ENCODE data around the gene MAPK11. TPM values are rescaled to one million over a fixed set of nuclear protein-coding genes. Genes with fewer than 3 reads are reported as not detected.

MAPK11 gene
- total and polyA plus RNA-seq, 5 donors from 2014 or later = 0.10 to 9.3 (median 0.30) TPM

DNA sequence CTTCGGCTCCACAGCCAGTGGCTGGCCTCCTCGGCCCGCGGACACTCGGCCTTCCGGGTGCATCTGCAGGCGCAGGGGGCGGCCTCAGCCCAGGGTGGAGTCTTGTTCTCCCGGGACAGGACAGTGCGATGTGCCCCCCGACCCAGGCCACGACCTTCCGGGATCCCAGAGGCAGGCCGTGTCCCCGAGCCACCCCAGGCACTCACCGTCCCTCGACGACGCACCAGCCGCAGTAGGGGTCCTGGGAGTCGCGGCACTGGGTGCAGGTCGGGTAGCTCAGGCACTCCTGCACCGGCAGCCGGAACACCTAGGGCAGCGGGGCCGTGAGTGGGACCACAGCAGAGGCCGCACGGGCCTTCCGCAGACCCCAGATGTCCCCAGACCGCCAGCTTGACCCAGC is 17.6 kb upstream of the MAPK11 start:
- peaks cover 5% of the 10 kb centered on the region for H3K27me3 Mint-ChIP-seq
- Histone ChIP-seq H3K4me1 (ENCODE audit: control insufficient read depth, insufficient read depth, low read length, poor library complexity, severe bottlenecking) (no peaks in the 10 kb centered on the region), H3K9me3 (ENCODE audit: control insufficient read depth in 2 of 2, low read length in 2 of 2) (no peaks in the 10 kb centered on the region), H3K4me3 (ENCODE audit: low read depth, low read length) (no peak overlapping the region), H3K27me3 (ENCODE audit: control insufficient read depth, insufficient read depth, low read length) (no peaks in the 10 kb centered on the region), H3K27ac (ENCODE audit: insufficient read depth, low read length, poor library complexity, severe bottlenecking) (no peak overlapping the region), H3K36me3 (ENCODE audit: control insufficient read depth, insufficient read depth, low read length) (no peaks in the 10 kb centered on the region)
- H3K27ac Mint-ChIP-seq = no peak overlapping the region
- ATAC-seq (ENCODE audit: low read depth in 2 of 2) (no peak), DNase-seq (no peak)
- no peaks in the 10 kb centered on the region for H3K36me3 Mint-ChIP-seq
- H3K9me3 Mint-ChIP-seq = no peaks in the 10 kb centered on the region
- H3K4me3 Mint-ChIP-seq = no peak overlapping the region
- peaks cover 0 to 3% (median 0%) of the 10 kb centered on the region in 4 donors for H3K4me1 Mint-ChIP-seq

DNA sequence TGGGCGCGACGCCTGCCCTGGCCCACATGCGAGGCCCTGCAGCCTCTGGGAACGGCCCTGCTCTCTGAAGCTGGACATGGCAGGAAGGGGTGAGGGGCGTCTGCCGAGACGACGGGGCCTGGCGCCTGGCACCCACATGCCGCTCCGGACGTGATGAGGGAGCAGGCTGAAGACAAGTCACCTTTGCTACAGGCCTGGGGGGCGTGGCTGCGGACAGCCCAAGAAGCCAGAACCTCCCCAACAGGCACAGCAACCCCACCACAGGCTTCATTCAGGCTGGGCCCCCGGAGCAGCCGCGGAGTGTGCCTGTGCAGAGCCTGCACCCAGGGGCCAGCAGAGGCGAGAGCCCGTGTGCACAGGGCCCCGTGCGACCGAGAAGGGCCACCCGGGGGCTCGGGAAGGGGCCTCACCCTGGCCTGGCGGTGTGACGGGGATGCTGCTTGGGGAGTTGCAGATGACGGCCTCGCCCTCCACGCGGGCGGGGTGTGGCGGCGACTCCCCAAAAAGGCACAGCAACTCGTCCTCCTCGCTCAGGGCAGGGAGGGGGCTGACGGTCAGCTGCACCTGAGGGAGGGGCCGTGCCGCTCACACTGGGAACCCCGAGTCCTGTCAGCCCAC is 16.6 kb upstream of the MAPK11 start:
- no peaks in the 10 kb centered on the region for H3K4me1 Mint-ChIP-seq
- no peak overlapping the region for H3K27ac Mint-ChIP-seq
- no peak overlapping the region for H3K4me3 Mint-ChIP-seq
- DNase-seq = no peak
- H3K27ac ChIP-seq (ENCODE audit: insufficient read depth, low read length, poor library complexity, severe bottlenecking) = no peak overlapping the region
- no peaks in the 10 kb centered on the region for H3K27me3 ChIP-seq (ENCODE audit: control insufficient read depth, insufficient read depth, low read length)
- no peaks in the 10 kb centered on the region for H3K9me3 ChIP-seq (ENCODE audit: control insufficient read depth in 2 of 2, low read length in 2 of 2)
- H3K4me3 ChIP-seq (ENCODE audit: low read depth, low read length) = no peak overlapping the region
- no peaks in the 10 kb centered on the region for H3K9me3 Mint-ChIP-seq
- no peaks in the 10 kb centered on the region for H3K27me3 Mint-ChIP-seq
- H3K4me1 ChIP-seq (ENCODE audit: control insufficient read depth, insufficient read depth, low read length, poor library complexity, severe bottlenecking) = no peaks in the 10 kb centered on the region
- ATAC-seq (ENCODE audit: low read depth in 2 of 2) = no peak
- H3K36me3 ChIP-seq (ENCODE audit: control insufficient read depth, insufficient read depth, low read length) = no peaks in the 10 kb centered on the region
- no peaks in the 10 kb centered on the region for H3K36me3 Mint-ChIP-seq

DNA sequence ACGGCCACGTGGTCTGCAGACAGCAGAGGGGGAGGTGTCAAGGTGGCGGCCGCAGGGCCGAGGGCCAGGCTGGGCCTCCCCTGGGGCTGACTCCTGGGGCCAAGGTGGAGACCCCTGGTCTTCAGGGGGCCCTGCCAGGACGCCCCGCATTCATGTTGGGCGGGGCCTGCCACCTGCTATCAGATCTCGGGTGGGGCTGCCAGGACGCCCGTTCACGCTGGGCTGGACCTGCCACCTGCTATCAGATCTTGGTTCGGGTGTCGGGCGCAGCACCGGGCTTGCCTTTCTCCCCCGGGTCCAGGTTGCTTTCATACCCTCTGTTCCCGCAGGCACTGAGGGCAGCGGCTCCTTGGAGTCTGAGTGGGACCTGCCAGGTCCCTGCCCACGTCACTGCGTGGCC is 16.1 kb upstream of the MAPK11 start:
- no peaks in the 10 kb centered on the region for H3K9me3 ChIP-seq (ENCODE audit: control insufficient read depth in 2 of 2, low read length in 2 of 2)
- H3K9me3 Mint-ChIP-seq = no peaks in the 10 kb centered on the region
- no peak overlapping the region for H3K4me3 ChIP-seq (ENCODE audit: low read depth, low read length)
- H3K36me3 ChIP-seq (ENCODE audit: control insufficient read depth, insufficient read depth, low read length) = no peaks in the 10 kb centered on the region
- no peaks in the 10 kb centered on the region for H3K4me1 ChIP-seq (ENCODE audit: control insufficient read depth, insufficient read depth, low read length, poor library complexity, severe bottlenecking)
- H3K4me1 Mint-ChIP-seq = no peaks in the 10 kb centered on the region
- no peak overlapping the region for H3K4me3 Mint-ChIP-seq
- H3K36me3 Mint-ChIP-seq = no peaks in the 10 kb centered on the region
- DNase-seq (no peak), ATAC-seq (ENCODE audit: low read depth in 2 of 2) (no peak)
- H3K27ac Mint-ChIP-seq = no peak overlapping the region
- H3K27ac ChIP-seq (ENCODE audit: insufficient read depth, low read length, poor library complexity, severe bottlenecking) = no peak overlapping the region
- H3K27me3 ChIP-seq (ENCODE audit: control insufficient read depth, insufficient read depth, low read length) = no peaks in the 10 kb centered on the region
- no peaks in the 10 kb centered on the region for H3K27me3 Mint-ChIP-seq

DNA sequence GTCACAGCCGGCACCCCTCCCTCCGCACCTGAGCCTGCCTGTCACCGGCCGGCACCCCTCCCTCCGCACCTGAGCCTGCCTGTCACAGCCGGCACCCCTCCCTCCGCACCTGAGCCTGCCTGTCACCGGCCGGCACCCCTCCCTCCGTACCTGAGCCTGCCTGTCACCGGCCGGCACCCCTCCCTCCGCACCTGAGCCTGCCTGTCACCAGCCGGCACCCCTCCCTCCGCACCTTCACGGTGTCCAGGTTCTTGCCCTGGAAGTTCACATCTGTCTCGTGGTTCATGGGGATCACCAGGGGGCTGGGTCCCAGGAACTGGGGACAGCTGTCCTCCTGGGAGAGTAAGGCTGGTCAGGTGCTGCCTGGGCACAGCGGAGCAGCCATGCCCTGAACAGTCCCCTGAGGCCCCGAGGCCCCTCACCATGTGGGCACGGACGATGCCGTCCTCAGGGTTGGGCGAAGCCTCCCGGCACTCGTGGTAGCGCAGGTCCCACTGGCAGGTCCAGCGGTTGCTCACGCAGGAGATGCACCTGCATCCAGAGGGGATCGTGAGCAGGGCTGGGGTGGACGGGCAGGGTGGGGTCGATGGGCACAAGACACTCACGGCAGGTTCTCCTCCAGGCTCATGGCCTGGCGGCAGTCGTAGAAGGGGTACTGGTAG is 15.5 kb upstream of the MAPK11 start:
- Histone ChIP-seq H3K36me3 (ENCODE audit: control insufficient read depth, insufficient read depth, low read length) (no peaks in the 10 kb centered on the region), H3K27me3 (ENCODE audit: control insufficient read depth, insufficient read depth, low read length) (no peaks in the 10 kb centered on the region), H3K9me3 (ENCODE audit: control insufficient read depth in 2 of 2, low read length in 2 of 2) (no peaks in the 10 kb centered on the region), H3K4me1 (ENCODE audit: control insufficient read depth, insufficient read depth, low read length, poor library complexity, severe bottlenecking) (no peaks in the 10 kb centered on the region), H3K4me3 (ENCODE audit: low read depth, low read length) (no peak overlapping the region), H3K27ac (ENCODE audit: insufficient read depth, low read length, poor library complexity, severe bottlenecking) (no peak overlapping the region)
- Mint-ChIP-seq H3K27ac (no peak overlapping the region), H3K36me3 (no peaks in the 10 kb centered on the region), H3K4me3 (no peak overlapping the region), H3K9me3 (no peaks in the 10 kb centered on the region), H3K4me1 (no peaks in the 10 kb centered on the region), H3K27me3 (no peaks in the 10 kb centered on the region)
- DNase-seq (no peak), ATAC-seq (ENCODE audit: low read depth in 2 of 2) (no peak)

DNA sequence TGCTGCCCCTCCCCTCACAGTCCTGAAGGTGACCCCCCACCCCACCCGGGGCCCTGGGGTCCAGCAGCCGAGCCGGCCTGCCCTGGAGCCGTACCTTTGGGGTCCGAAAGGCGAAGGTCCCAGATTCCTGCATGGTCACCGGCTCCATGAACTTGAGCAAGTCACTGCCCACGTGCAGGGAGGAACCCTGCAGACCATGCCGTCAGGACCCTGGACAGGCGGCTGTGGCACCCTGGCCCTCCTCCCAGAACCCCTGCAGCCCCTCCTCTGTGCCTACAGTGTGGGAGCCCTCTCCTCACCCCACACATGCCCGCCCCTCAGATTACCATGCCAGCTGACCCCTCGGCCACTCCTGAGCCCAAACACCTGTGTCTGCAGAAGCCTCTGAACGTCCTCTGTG is 14.3 kb upstream of the MAPK11 start:
- Histone ChIP-seq H3K9me3 (ENCODE audit: control insufficient read depth in 2 of 2, low read length in 2 of 2) (no peaks in the 10 kb centered on the region), H3K4me1 (ENCODE audit: control insufficient read depth, insufficient read depth, low read length, poor library complexity, severe bottlenecking) (no peaks in the 10 kb centered on the region), H3K27me3 (ENCODE audit: control insufficient read depth, insufficient read depth, low read length) (no peaks in the 10 kb centered on the region), H3K4me3 (ENCODE audit: low read depth, low read length) (no peak overlapping the region), H3K36me3 (ENCODE audit: control insufficient read depth, insufficient read depth, low read length) (no peaks in the 10 kb centered on the region), H3K27ac (ENCODE audit: insufficient read depth, low read length, poor library complexity, severe bottlenecking) (no peak overlapping the region)
- no peaks in the 10 kb centered on the region for H3K9me3 Mint-ChIP-seq
- no peaks in the 10 kb centered on the region for H3K4me1 Mint-ChIP-seq
- no peaks in the 10 kb centered on the region for H3K27me3 Mint-ChIP-seq
- H3K4me3 Mint-ChIP-seq = no peak overlapping the region
- DNase-seq = no peak
- H3K27ac Mint-ChIP-seq = no peak overlapping the region
- H3K36me3 Mint-ChIP-seq = no peaks in the 10 kb centered on the region
- ATAC-seq (ENCODE audit: low read depth in 2 of 2) = no peak

DNA sequence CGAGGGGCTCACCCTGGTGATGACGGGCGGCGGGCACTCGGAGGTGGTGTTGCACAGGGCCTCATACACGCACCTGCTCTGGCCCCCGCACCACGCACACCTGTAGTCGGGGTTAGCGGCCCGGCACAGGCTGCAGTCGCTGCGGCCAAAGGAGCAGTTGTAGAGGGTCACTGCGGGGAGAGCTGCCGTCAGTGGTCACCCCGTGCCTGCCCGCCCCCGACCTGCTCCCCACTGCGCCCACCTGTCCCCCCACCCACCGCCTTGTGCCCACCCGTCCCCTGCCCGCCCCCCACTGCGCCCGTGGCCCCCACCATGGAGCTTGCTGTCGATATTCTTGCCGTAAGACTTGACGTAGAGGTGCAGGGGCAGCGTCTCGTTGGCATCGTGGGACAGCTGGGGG is 13.6 kb upstream of the MAPK11 start:
- ATAC-seq (ENCODE audit: low read depth in 2 of 2) (no peak), DNase-seq (no peak)
- H3K4me1 ChIP-seq (ENCODE audit: control insufficient read depth, insufficient read depth, low read length, poor library complexity, severe bottlenecking) = no peaks in the 10 kb centered on the region
- H3K27ac ChIP-seq (ENCODE audit: insufficient read depth, low read length, poor library complexity, severe bottlenecking) = no peak overlapping the region
- Mint-ChIP-seq H3K27ac (no peak overlapping the region), H3K27me3 (no peaks in the 10 kb centered on the region), H3K4me3 (no peak overlapping the region), H3K4me1 (no peaks in the 10 kb centered on the region), H3K9me3 (peaks cover 0 to under 1% (median 0%) of the 10 kb centered on the region in 7 donors), H3K36me3 (no peaks in the 10 kb centered on the region)
- no peaks in the 10 kb centered on the region for H3K9me3 ChIP-seq (ENCODE audit: control insufficient read depth in 2 of 2, low read length in 2 of 2)
- H3K36me3 ChIP-seq (ENCODE audit: control insufficient read depth, insufficient read depth, low read length) = no peaks in the 10 kb centered on the region
- H3K27me3 ChIP-seq (ENCODE audit: control insufficient read depth, insufficient read depth, low read length) = no peaks in the 10 kb centered on the region
- no peak overlapping the region for H3K4me3 ChIP-seq (ENCODE audit: low read depth, low read length)

DNA sequence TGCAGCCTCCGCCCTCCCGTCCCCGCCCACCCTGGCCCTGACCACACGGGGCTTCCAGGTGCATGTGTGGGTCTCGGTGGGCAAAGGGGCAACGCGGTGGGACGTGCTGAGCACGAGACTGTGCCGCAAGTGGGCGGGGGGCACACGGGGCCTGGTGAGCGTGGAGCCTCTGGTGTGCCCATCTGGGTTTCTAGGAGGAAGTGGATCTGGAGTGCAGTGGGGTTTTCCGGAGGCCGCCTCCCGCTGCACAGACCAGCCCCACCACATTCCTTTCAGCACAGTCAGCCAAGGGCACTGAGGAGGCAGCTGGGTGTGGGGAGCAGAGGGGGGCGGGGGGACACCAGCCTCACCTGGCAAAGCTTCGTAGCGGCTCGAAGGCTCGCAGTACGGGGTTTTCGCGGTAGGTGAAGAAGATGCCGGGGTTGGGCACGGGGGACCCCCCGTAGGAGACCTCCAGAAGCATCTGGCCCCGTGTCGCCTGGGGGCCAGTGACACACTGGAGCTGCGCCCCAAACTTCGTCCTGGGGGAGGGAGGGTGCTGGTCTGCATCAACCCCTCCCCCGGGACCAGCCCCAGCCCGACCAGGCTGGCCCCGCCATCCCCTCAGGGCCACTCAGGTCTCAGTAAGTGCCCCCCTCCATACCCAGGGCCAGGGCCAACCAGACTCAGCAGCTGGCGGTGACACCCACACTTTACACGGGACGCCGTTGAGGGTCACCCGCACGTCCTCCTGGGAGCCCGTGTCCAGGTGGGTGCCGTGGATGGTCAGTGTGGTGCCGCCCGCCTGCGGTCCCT is 12.4 kb upstream of the MAPK11 start:
- no peak for DNase-seq
- Histone ChIP-seq H3K27ac (ENCODE audit: insufficient read depth, low read length, poor library complexity, severe bottlenecking) (no peak overlapping the region), H3K36me3 (ENCODE audit: control insufficient read depth, insufficient read depth, low read length) (no peaks in the 10 kb centered on the region)

More for the DNA sequence above, 12.4 kb upstream of the MAPK11 start:
- ATAC-seq (ENCODE audit: low read depth in 2 of 2) = no peak
- no peaks in the 10 kb centered on the region for H3K4me1 Mint-ChIP-seq
- no peaks in the 10 kb centered on the region for H3K27me3 Mint-ChIP-seq
- no peaks in the 10 kb centered on the region for H3K27me3 ChIP-seq (ENCODE audit: control insufficient read depth, insufficient read depth, low read length)
- H3K4me3 Mint-ChIP-seq = no peak overlapping the region
- H3K4me3 ChIP-seq (ENCODE audit: low read depth, low read length) = no peak overlapping the region
- no peaks in the 10 kb centered on the region for H3K4me1 ChIP-seq (ENCODE audit: control insufficient read depth, insufficient read depth, low read length, poor library complexity, severe bottlenecking)
- H3K9me3 ChIP-seq (ENCODE audit: control insufficient read depth in 2 of 2, low read length in 2 of 2) = no peaks in the 10 kb centered on the region
- H3K27ac Mint-ChIP-seq = no peak overlapping the region
- no peaks in the 10 kb centered on the region for H3K36me3 Mint-ChIP-seq
- peaks cover 0 to 1% (median 0%) of the 10 kb centered on the region in 7 donors for H3K9me3 Mint-ChIP-seq
